H9 (cell line): ENCODE results near the gene ZNF790. TPM values are rescaled to one million over a fixed set of nuclear protein-coding genes. Genes with fewer than 3 reads are reported as not detected.

Experiments used
- DNase-seq: peaks from one replicate; pipeline ENCODE4 v3.0.0-alpha.2; 2017
- H2AFZ ChIP-seq: one replicate; pipeline ENCODE4 v1.6.1; 2013; ENCODE audit warnings: mild to moderate bottlenecking, low read length, control low read depth, moderate library complexity
- H2AK5ac ChIP-seq: 2 replicates; pipeline ENCODE4 v1.6.1; 2013; ENCODE audit warnings: low read length, control low read depth, mixed read lengths; ENCODE audit not compliant: insufficient read length
- H2BK120ac ChIP-seq: one replicate; pipeline ENCODE4 v1.6.1; 2013; ENCODE audit warnings: low read depth, mild to moderate bottlenecking, low read length, control low read depth, inconsistent platforms; ENCODE audit not compliant: poor library complexity, severe bottlenecking
- H2BK12ac ChIP-seq: 2 replicates; pipeline ENCODE4 v1.6.1; 2013; ENCODE audit warnings: low read length, control low read depth, mixed read lengths, low read depth; ENCODE audit not compliant: insufficient read length
- H2BK15ac ChIP-seq: 2 replicates; pipeline ENCODE4 v1.6.1; 2013; ENCODE audit warnings: low read depth, low read length, control low read depth
- H2BK20ac ChIP-seq: one replicate; pipeline ENCODE4 v1.6.1; 2013; ENCODE audit warnings: low read depth, mild to moderate bottlenecking, low read length, control low read depth, inconsistent platforms; ENCODE audit not compliant: poor library complexity, severe bottlenecking
- H2BK5ac ChIP-seq: 2 replicates; pipeline ENCODE4 v1.6.1; 2013; ENCODE audit warnings: low read length, control low read depth, mixed read lengths; ENCODE audit not compliant: insufficient read length
- H3K14ac ChIP-seq: 2 replicates; pipeline ENCODE4 v1.6.1; 2013; ENCODE audit warnings: low read length, control low read depth; ENCODE audit not compliant: insufficient read depth
- H3K18ac ChIP-seq: 2 replicates; pipeline ENCODE4 v1.6.1; 2013; ENCODE audit warnings: low read depth, mild to moderate bottlenecking, mixed read lengths, low read length, control low read depth; ENCODE audit not compliant: insufficient read length
- H3K23ac ChIP-seq: 2 replicates; pipeline ENCODE4 v1.6.1; 2013; ENCODE audit warnings: low read length, control low read depth, mixed read lengths, low read depth; ENCODE audit not compliant: insufficient read length
- H3K23me2 ChIP-seq: 2 replicates; pipeline ENCODE4 v1.6.1; 2013; ENCODE audit warnings: low read depth, mild to moderate bottlenecking, mixed read lengths, low read length, control low read depth; ENCODE audit not compliant: insufficient read length, poor library complexity, severe bottlenecking
- H3K27ac ChIP-seq: 2 replicates; pipeline ENCODE4 v1.5.1; 2013; ENCODE audit warnings: low read length, control low read depth, mixed read lengths, low read depth; ENCODE audit not compliant: insufficient read length
- H3K27me3 ChIP-seq: 2 replicates; pipeline ENCODE4 v1.6.1; 2013; ENCODE audit warnings: low read length, control low read depth, inconsistent platforms; ENCODE audit not compliant: insufficient read depth
- H3K4ac ChIP-seq: 2 replicates; pipeline ENCODE4 v1.6.1; 2013; ENCODE audit warnings: low read depth, mild to moderate bottlenecking, control low read depth, inconsistent platforms, low read length, moderate library complexity
- H3K4me1 ChIP-seq: 2 replicates; pipeline ENCODE4 v1.6.1; 2013; ENCODE audit warnings: low read length, control low read depth, inconsistent platforms; ENCODE audit not compliant: insufficient read depth
- H3K4me2 ChIP-seq: 2 replicates; pipeline ENCODE4 v1.6.1; 2013; ENCODE audit warnings: low read length, control low read depth, mixed read lengths; ENCODE audit not compliant: insufficient read length, insufficient read depth
- H3K56ac ChIP-seq: 2 replicates; pipeline ENCODE4 v1.6.1; 2013; ENCODE audit warnings: low read depth, mild to moderate bottlenecking, mixed read lengths, low read length, control low read depth; ENCODE audit not compliant: insufficient read length
- H3K79me1 ChIP-seq: 2 replicates; pipeline ENCODE4 v1.6.1; 2013; ENCODE audit warnings: low read depth, mild to moderate bottlenecking, moderate library complexity, low read length, control low read depth, inconsistent platforms; ENCODE audit not compliant: insufficient read depth, poor library complexity, severe bottlenecking
- H3K79me2 ChIP-seq: 2 replicates; pipeline ENCODE4 v1.6.1; 2013; ENCODE audit warnings: low read length, control low read depth, inconsistent platforms; ENCODE audit not compliant: insufficient read depth
- H3K9ac ChIP-seq: 2 replicates; pipeline ENCODE4 v1.6.1; 2013; ENCODE audit warnings: low read length, control low read depth, mixed read lengths; ENCODE audit not compliant: insufficient read length; ENCODE audit errors: extremely low read depth
- H3K9me3 ChIP-seq: one replicate; pipeline ENCODE4 v1.6.1; 2013; ENCODE audit warnings: low read depth, low read length, inconsistent platforms; ENCODE audit not compliant: control insufficient read depth
- H3T11ph ChIP-seq: one replicate; pipeline ENCODE4 v1.6.1; 2013; ENCODE audit warnings: mild to moderate bottlenecking, low read length, control low read depth, inconsistent platforms
- H4K20me1 ChIP-seq: one replicate; pipeline ENCODE4 v1.6.1; 2013; ENCODE audit not compliant: control insufficient read depth, insufficient read length, insufficient read depth
- H4K5ac ChIP-seq: 2 replicates; pipeline ENCODE4 v1.6.1; 2013; ENCODE audit warnings: low read depth, mild to moderate bottlenecking, mixed read lengths, low read length, control low read depth; ENCODE audit not compliant: insufficient read length
- H4K8ac ChIP-seq: replicated peaks from 2 replicates; pipeline ENCODE4 v1.6.1; 2013; ENCODE audit warnings: low read length, control low read depth, mixed read lengths, low read depth; ENCODE audit not compliant: insufficient read length
- H4K91ac ChIP-seq: 2 replicates; pipeline ENCODE4 v1.6.1; 2013; ENCODE audit warnings: low read depth, mild to moderate bottlenecking, moderate library complexity, mixed read lengths, low read length, control low read depth; ENCODE audit not compliant: insufficient read length
- H3K27ac Mint-ChIP-seq, 3 experiments: 2 replicates in 2 of 3; 3 replicates in 1 of 3; pipeline ENCODE4 v1.8.0; 2020 to 2021; ENCODE audit warnings: mixed read lengths in 3 of 3, mild to moderate bottlenecking in 1 of 3, moderate library complexity in 1 of 3
- H3K27me3 Mint-ChIP-seq: 2 replicates; pipeline ENCODE4 v1.8.0; 2021; ENCODE audit warnings: low read depth, mild to moderate bottlenecking, moderate library complexity, mixed read lengths
- H3K36me3 Mint-ChIP-seq, 3 experiments: 2 replicates in 2 of 3; 3 replicates in 1 of 3; pipeline ENCODE4 v1.8.0; 2020 to 2021; ENCODE audit warnings: low read depth in 3 of 3, mixed read lengths in 3 of 3; ENCODE audit not compliant: insufficient read depth in 1 of 3
- H3K4me1 Mint-ChIP-seq, 2 experiments: 2 replicates each; pipeline ENCODE4 v1.8.0; 2020; ENCODE audit warnings: mixed read lengths in 2 of 2
- H3K4me3 Mint-ChIP-seq, 2 experiments: 2 replicates in 1 of 2; 3 replicates in 1 of 2; pipeline ENCODE4 v1.8.0; 2020 to 2021; ENCODE audit warnings: mild to moderate bottlenecking in 2 of 2, mixed read lengths in 2 of 2, moderate library complexity in 1 of 2
- H3K9me3 Mint-ChIP-seq, 2 experiments: 2 replicates in 1 of 2; 3 replicates in 1 of 2; pipeline ENCODE4 v1.8.0; 2020; ENCODE audit warnings: mild to moderate bottlenecking in 2 of 2, mixed read lengths in 2 of 2, moderate library complexity in 1 of 2
- CTCF ChIP-seq: fragments of 200-600 bp; sonication (generic); conservative IDR thresholded peaks from 3 replicates; pipeline ENCODE4 v1.8.0; 2021; ENCODE audit warnings: antibody characterized with exemption, mild to moderate bottlenecking
- WGBS: extraction: QIAGEN DNeasy Blood & Tissue Kit; methylation state at CpG from one replicate; pipeline ENCODE4 v1.1.7; 2013; ENCODE audit warnings: missing lambda C conversion rate, low lambda C conversion rate, mixed read lengths; ENCODE audit not compliant: insufficient read length; ENCODE audit errors: extremely low coverage; 5-methylcytosine and 5-hydroxymethylcytosine counted together
- total RNA-seq: library from RNA; stranded (reverse); gene quantifications from 2 replicates; pipeline ENCODE4 v1.2.1, GENCODE V29; 2021

Gene ZNF790
- total RNA-seq, 1 experiment from 2014 or later, result 8.2 TPM

- no peak overlapping the region for H4K5ac ChIP-seq
- H3K18ac ChIP-seq, result no peak overlapping the region
- H3K23me2 ChIP-seq, result peaks cover 4% of the 10 kb centered on the region
- TF ChIP-seq CTCF, result no peak
- WGBS, result no CpG with 5 or more reads among the region's 38 CpGs
- no peak overlapping the region for H3K27ac ChIP-seq
- no peak overlapping the region for H3K14ac ChIP-seq
- H3K9me3 ChIP-seq, result no peaks in the 10 kb centered on the region
- no peak overlapping the region for H3K4ac ChIP-seq
- no peak overlapping the region for H3T11ph ChIP-seq
- no peak overlapping the region for H2BK20ac ChIP-seq
- H3K79me1 ChIP-seq, result no peaks in the 10 kb centered on the region
- H3K79me2 ChIP-seq, result peaks cover 7% of the 10 kb centered on the region; the same call in 1 of the 2 replicates
- no peak overlapping the region for H4K91ac ChIP-seq
- no peaks in the 10 kb centered on the region for H4K20me1 ChIP-seq
- H3K27ac Mint-ChIP-seq, result no peak overlapping the region
- no peak overlapping the region for H3K56ac ChIP-seq
- H4K8ac ChIP-seq, result no peak overlapping the region
- peaks cover 2% of the 10 kb centered on the region; the same call in 1 of the 2 replicates for H3K27me3 Mint-ChIP-seq
- H3K9me3 Mint-ChIP-seq, result peaks cover 58 to 82% of the 10 kb centered on the region in 2 experiments
- H3K4me3 Mint-ChIP-seq, result no peak overlapping the region
- no peak overlapping the region for H2BK5ac ChIP-seq
- no peak for DNase-seq
- H2AK5ac ChIP-seq, result no peak overlapping the region
- no peak overlapping the region for H3K4me2 ChIP-seq
- peaks cover 4 to 14% of the 10 kb centered on the region in 2 experiments; a peak in 3 of 4 replicates for H3K4me1 Mint-ChIP-seq
- H3K9ac ChIP-seq, result no peak overlapping the region
- H3K4me1 ChIP-seq, result no peaks in the 10 kb centered on the region
- no peak overlapping the region for H2AFZ ChIP-seq
- H3K23ac ChIP-seq, result no peak overlapping the region
- H3K36me3 Mint-ChIP-seq, result peaks cover 36 to 61% (median 49%) of the 10 kb centered on the region in 3 experiments
- no peak overlapping the region for H2BK15ac ChIP-seq
- no peak overlapping the region for H2BK12ac ChIP-seq
- no peak overlapping the region for H2BK120ac ChIP-seq
- H3K27me3 ChIP-seq, result no peaks in the 10 kb centered on the region
Observed at GRCh38 chr19:36775768-36776167, 62.4 kb downstream of the ZNF790 start.
